Measurements from ENCODE around the gene GJA3. TPM values are rescaled to one million over a fixed set of nuclear protein-coding genes. Genes with fewer than 3 reads are reported as not detected.
A peak's percentile ranks its signal among the peaks of the same experiment; 100 is the strongest.

The GJA3 gene
- total and polyA plus RNA-seq, 2 of the 4 experiments (the other 2 are of a cell fraction), result 1.5 to 2.7 TPM

DNA sequence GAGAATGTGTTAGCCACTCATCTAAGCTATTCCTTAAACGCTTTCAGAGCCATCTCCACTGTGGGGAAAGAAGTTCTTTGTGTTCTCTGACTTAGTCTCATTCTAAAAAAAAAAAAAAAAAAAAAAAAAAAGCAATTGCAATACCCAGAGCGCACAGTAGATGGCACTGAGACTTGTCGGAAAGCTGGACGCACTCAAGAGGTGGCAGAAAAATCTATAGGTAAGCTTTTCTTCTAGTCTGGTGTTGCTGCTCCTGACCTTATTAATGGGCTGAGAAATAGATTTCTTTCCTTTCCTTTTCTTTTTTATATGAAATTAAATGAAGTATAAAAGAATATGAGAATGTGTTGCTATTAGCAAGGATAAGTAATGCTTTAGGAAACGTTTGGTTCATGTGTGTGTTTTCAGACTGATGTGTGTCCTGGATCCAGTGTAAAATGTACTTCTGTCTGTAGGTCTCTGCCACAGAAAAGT is 36.5 kb upstream of the GJA3 start:
- H3K4me1 ChIP-seq (ENCODE audit: control insufficient read depth, insufficient read depth, low read length), result peaks cover 2% of the 10 kb centered on the region; the same call in 1 of the 2 replicates
- POLR2A ChIA-PET (ENCODE audit: unreplicated experiment), result no interaction called here
- no peak overlapping the region for H3K27ac ChIP-seq (ENCODE audit: insufficient read depth, low read length)
- 33% methylated on average over 1 of the region's 5 CpGs; no CpG with 5 or more reads in 1 of the 2 experiments for WGBS, 2 experiments (ENCODE audit: extremely low coverage in 2 of 2, insufficient read length in 1 of 2)
- CTCF ChIA-PET, result interaction anchor here (0.6 to 2.2 kb wide), 18 partner anchors 10 to 1924 kb away, joined by 3 to 16 read pairs (median 4); no protein-coding TSS in a partner anchor
- H3K56ac ChIP-seq (ENCODE audit: extremely low read depth, insufficient read depth, low read length), result no peak overlapping the region
- dilution Hi-C loops (cut with HindIII; ENCODE audit: low sequenced_read_pairs, unreplicated experiment) (loop anchor here (10.0 to 25.0 kb wide), 2 partner anchors 290 to 647 kb away; no protein-coding TSS in a partner anchor), in situ Hi-C loops (cut with MboI; ENCODE audit: low sequenced_read_pairs) (loop anchor here (25.0 kb wide), 3 partner anchors 515 to 1290 kb away; partner anchors contain the start of gene IL17D), intact Hi-C loops (cut with micrococcal nuclease) (loop anchor here (1.0 to 10.0 kb wide), 4 partner anchors 292 to 1281 kb away; no protein-coding TSS in a partner anchor)
- H3K9me1 ChIP-seq (ENCODE audit: insufficient read depth, low read length), result no peaks in the 10 kb centered on the region
- peaks cover 7% of the 10 kb centered on the region for H3K9me3 ChIP-seq (ENCODE audit: control insufficient read depth, insufficient read depth, low read length)
- no peak overlapping the region for H3K18ac ChIP-seq (ENCODE audit: low read depth, low read length)
- no peak overlapping the region for H3K4me3 ChIP-seq (ENCODE audit: insufficient read depth, low read depth, low read length)
- H4K8ac ChIP-seq (ENCODE audit: low read depth in 2 of 2, low read length in 2 of 2), result no peak overlapping the region
- no peak overlapping the region for H2AK9ac ChIP-seq (replicated peaks; ENCODE audit: low read depth, low read length, poor library complexity)
- H3K79me1 ChIP-seq (ENCODE audit: low read depth in 1 of 2, low read length in 2 of 2), result no peaks in the 10 kb centered on the region
- no peak overlapping the region for H3K14ac ChIP-seq (replicated peaks; ENCODE audit: low read depth, low read length)
- H2AFZ ChIP-seq (replicated peaks; ENCODE audit: low read length, poor library complexity), result no peak overlapping the region
- H3K27me3 ChIP-seq (ENCODE audit: control insufficient read depth, insufficient read depth, low read length), result peaks cover 65% of the 10 kb centered on the region
- TF ChIP-seq RAD21 (IDR thresholded peaks at IDR 0.05; ENCODE audit: low read length) (peak; percentile 76), SMC3 (IDR thresholded peaks at IDR 0.05; ENCODE audit: low read depth, low read length) (peak; percentile 75), MAFK (IDR thresholded peaks at IDR 0.05; ENCODE audit: low read depth, low read length) (0 out of 2 replicates have a peak, but pooled peaks have one; percentile 13), CTCF (conservative IDR thresholded peaks at IDR 0.05; ENCODE audit: low read depth, low read length) (peak; percentile 80)
- TF ChIP-seq, protein P1, sequence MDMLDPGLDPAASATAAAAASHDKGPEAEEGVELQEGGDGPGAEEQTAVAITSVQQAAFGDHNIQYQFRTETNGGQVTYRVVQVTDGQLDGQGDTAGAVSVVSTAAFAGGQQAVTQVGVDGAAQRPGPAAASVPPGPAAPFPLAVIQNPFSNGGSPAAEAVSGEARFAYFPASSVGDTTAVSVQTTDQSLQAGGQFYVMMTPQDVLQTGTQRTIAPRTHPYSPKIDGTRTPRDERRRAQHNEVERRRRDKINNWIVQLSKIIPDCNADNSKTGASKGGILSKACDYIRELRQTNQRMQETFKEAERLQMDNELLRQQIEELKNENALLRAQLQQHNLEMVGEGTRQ (IDR thresholded peaks at IDR 0.05; ENCODE audit: low read depth, low read length), result no peak
- peak overlapping the region; percentile 42; the same call in 1 of the 2 replicates for H3K4me2 ChIP-seq (ENCODE audit: low read depth, low read length)
- H2BK20ac ChIP-seq (ENCODE audit: low read depth, low read length), result no peak overlapping the region
- H2BK5ac ChIP-seq (ENCODE audit: low read depth, low read length, poor library complexity, severe bottlenecking), result no peak overlapping the region
- H3K9ac ChIP-seq (ENCODE audit: low read depth, low read length), result no peak overlapping the region
- DNase-seq (peak; percentile 56), ATAC-seq (ENCODE audit: low read depth) (peak; percentile 73)
- no peaks in the 10 kb centered on the region for H4K20me1 ChIP-seq (ENCODE audit: insufficient read depth, low read length)
- H4K5ac ChIP-seq (ENCODE audit: low read depth, low read length), result no peak overlapping the region
- no peaks in the 10 kb centered on the region for H3K36me3 ChIP-seq (ENCODE audit: control insufficient read depth, insufficient read depth, low read length)
- no TSS peak for BruUV-seq (replicated peaks)
- no peak overlapping the region for H3K23ac ChIP-seq (ENCODE audit: low read depth, low read length)
- no peak overlapping the region for H2AK5ac ChIP-seq (ENCODE audit: low read depth, low read length)
- no peak overlapping the region for H4K91ac ChIP-seq (ENCODE audit: insufficient read depth, low read depth, low read length)
- no peak overlapping the region for H2BK15ac ChIP-seq (ENCODE audit: low read depth, low read length)
- no peak overlapping the region for H3K4ac ChIP-seq (ENCODE audit: low read depth, low read length)
- H2BK120ac ChIP-seq (ENCODE audit: low read depth, low read length), result no peak overlapping the region
